SK-N-MC (cell line): Measurements from ENCODE around the gene RBBP4.
"Not testable (repeated sequence)": the region's sequence is repeated elsewhere in the genome, so short reads cannot be mapped to it uniquely, and the experiment has no call there.

ENCODE experiments used
- DNase-seq: peaks from one replicate; pipeline ENCODE4 v3.0.0-alpha.2; 2011; ENCODE audit warnings: low read depth, low spot score
- H3K27ac ChIP-seq: fragments of 200-600 bp; sonication (generic); 2 replicates; pipeline ENCODE4 v1.5.1; 2016; ENCODE audit warnings: mixed run types
- H3K36me3 ChIP-seq: fragments of 200-600 bp; sonication (generic); 2 replicates; pipeline ENCODE4 v1.6.1; 2017; ENCODE audit warnings: antibody characterized with exemption, low read length, mixed read lengths; ENCODE audit not compliant: insufficient read depth
- H3K4me3 ChIP-seq: fragments of 200-600 bp; sonication (generic); 2 replicates; pipeline ENCODE4 v1.5.1; 2016
- H3K9ac ChIP-seq: fragments of 200-600 bp; sonication (generic); 2 replicates; pipeline ENCODE4 v1.8.0; 2017; ENCODE audit warnings: mixed run types, mixed read lengths; ENCODE audit not compliant: insufficient read length
- H3K9me3 ChIP-seq: fragments of 200-600 bp; sonication (generic); 2 replicates; pipeline ENCODE4 v1.6.1; 2017; ENCODE audit warnings: low read depth, mild to moderate bottlenecking, antibody characterized with exemption, low read length, moderate library complexity, mixed read lengths
- EZH2 ChIP-seq: fragments of 200-600 bp; sonication (generic); IDR thresholded peaks from one replicate; pipeline ENCODE4 v1.6.1; 2017; ENCODE audit warnings: antibody characterized with exemption
- FOXP2 ChIP-seq: optimal IDR thresholded peaks from 2 replicates; pipeline ENCODE3; 2011; ENCODE audit warnings: mild to moderate bottlenecking, moderate library complexity; ENCODE audit not compliant: insufficient read depth; ENCODE audit errors: extremely low read length, control extremely low read depth
- POLR2AphosphoS5 ChIP-seq: IDR thresholded peaks from 2 replicates; pipeline ENCODE4 v1.6.1; 2012; ENCODE audit warnings: mild to moderate bottlenecking, low read depth, low read length, borderline replicate concordance

RBBP4 gene

GRCh38 chr1:32705516-32705915 lies 54.5 kb downstream of the RBBP4 start:
- DNase-seq, result no peak
- Histone ChIP-seq H3K9me3 (no peaks in the 10 kb centered on the region), H3K27ac (no peak overlapping the region), H3K36me3 (no peaks in the 10 kb centered on the region), H3K4me3 (no peak overlapping the region), H3K9ac (no peak overlapping the region)
- no peak for TF ChIP-seq EZH2
- TF ChIP-seq FOXP2, result no peak
- TF ChIP-seq POLR2AphosphoS5, result no peak

- Histone ChIP-seq H3K9ac (no peak overlapping the region), H3K9me3 (no peaks in the 10 kb centered on the region), H3K27ac (no peak overlapping the region), H3K36me3 (no peaks in the 10 kb centered on the region), H3K4me3 (no peak overlapping the region)
- TF ChIP-seq FOXP2 (no peak), EZH2 (no peak), POLR2AphosphoS5 (no peak)
- DNase-seq, result no peak
Measured at GRCh38 chr1:32706491-32706890, 55.5 kb downstream of the RBBP4 start.

DNA sequence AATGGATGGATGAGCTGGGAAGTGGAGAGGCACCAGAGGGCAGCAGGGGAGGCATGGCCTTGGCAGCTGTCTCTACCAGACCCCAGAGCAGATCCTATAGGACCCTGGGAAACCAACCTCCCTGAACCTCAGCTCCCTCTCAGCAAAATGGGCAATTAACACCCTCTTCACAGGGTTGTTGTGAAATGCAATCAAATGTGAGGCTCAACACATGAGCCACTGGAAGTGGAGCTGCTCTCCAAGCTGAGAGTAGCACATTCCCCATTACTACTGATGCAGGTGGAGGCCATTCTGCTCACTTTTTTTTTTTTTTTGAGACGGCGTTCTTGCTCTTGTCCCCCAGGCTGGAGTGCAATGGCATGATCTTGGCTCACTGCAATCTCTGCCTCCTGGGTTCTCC lies 58.1 kb downstream of the RBBP4 start:
- H3K9me3 ChIP-seq, result no peaks in the 10 kb centered on the region
- H3K36me3 ChIP-seq, result no peaks in the 10 kb centered on the region
- no peak for DNase-seq
- no peak overlapping the region for H3K4me3 ChIP-seq
- no peak overlapping the region for H3K27ac ChIP-seq
- no peak overlapping the region for H3K9ac ChIP-seq
- TF ChIP-seq FOXP2 (no peak), EZH2 (no peak), POLR2AphosphoS5 (no peak)

DNA sequence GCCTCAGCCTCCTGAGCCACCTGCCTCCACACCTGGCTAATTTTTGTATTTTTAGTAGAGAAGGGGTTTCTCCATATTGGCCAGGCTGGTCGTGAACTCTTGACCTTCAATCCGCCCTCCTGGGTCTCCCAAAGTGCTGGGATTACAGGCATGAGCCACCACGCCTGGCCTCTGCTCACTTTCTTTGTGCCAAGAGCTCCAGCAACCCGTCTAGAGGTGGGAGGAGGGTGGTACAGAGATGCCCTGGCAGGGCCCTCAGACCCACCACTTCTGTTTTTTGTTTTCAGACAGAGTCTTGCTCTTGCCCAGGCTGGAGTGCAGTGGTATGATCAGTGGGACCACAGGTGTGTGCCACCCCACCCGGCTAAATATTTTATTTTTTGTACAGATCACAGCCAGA lies 58.5 kb downstream of the RBBP4 start:
- no peak overlapping the region for H3K27ac ChIP-seq
- TF ChIP-seq POLR2AphosphoS5, result no peak
- no peak for TF ChIP-seq EZH2
- TF ChIP-seq FOXP2, result no peak
- no peaks in the 10 kb centered on the region for H3K36me3 ChIP-seq
- H3K9ac ChIP-seq, result no peak overlapping the region
- H3K9me3 ChIP-seq, result no peaks in the 10 kb centered on the region
- DNase-seq, result no peak
- no peak overlapping the region for H3K4me3 ChIP-seq

DNA sequence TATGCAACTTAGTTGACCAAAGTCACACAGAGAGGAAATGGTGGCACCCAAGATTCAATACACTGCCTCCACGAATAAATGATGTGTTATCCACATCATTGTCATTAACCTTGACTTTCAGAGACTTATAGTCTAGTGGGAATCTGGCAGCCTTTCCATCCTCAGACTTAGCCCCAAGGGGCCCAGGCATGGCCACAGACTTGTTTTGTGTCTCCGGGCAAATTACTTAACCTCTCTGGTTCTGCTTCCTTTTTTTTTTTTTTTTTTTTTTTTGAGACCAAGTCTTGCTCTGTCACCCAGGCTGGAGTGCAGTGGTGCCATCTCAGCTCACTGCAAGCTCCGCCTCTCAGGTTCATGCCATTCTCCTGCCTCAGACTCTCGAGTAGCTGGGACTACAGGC lies 60.2 kb downstream of the RBBP4 start:
- not testable (repeated sequence) for H3K27ac ChIP-seq, H3K36me3 ChIP-seq, H3K4me3 ChIP-seq, H3K9me3 ChIP-seq, H3K9ac ChIP-seq, DNase-seq

GRCh38 chr1:32713081-32713480 lies 62.1 kb downstream of the RBBP4 start:
- no peak for DNase-seq
- Histone ChIP-seq H3K9ac (no peak overlapping the region), H3K27ac (no peak overlapping the region), H3K4me3 (no peak overlapping the region), H3K9me3 (no peaks in the 10 kb centered on the region), H3K36me3 (no peaks in the 10 kb centered on the region)
- no peak for TF ChIP-seq POLR2AphosphoS5
- TF ChIP-seq FOXP2, result no peak
- TF ChIP-seq EZH2, result no peak

DNA sequence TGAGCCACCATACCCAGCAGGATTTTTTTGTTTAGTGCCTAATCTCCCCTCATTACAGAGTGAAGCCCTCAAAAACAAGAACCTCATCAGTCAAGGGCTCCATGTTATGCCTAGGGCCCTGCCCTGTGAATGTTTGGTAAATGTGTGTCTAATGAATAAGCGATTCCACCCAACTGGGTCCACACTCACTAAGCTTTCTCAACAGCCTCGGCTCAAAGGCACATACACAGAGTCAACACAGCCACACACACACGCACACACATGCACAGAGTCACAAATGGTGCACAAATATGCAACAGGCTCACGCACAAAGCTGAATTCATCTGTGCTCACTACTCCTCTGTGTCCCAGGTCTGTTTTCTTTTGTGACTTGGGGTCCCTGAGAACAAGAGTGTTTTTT lies 63.3 kb downstream of the RBBP4 start:
- Histone ChIP-seq H3K9ac (no peak overlapping the region), H3K4me3 (no peak overlapping the region), H3K27ac (no peak overlapping the region), H3K36me3 (no peaks in the 10 kb centered on the region), H3K9me3 (no peaks in the 10 kb centered on the region)
- DNase-seq, result no peak
- TF ChIP-seq EZH2 (no peak), FOXP2 (no peak), POLR2AphosphoS5 (no peak)

DNA sequence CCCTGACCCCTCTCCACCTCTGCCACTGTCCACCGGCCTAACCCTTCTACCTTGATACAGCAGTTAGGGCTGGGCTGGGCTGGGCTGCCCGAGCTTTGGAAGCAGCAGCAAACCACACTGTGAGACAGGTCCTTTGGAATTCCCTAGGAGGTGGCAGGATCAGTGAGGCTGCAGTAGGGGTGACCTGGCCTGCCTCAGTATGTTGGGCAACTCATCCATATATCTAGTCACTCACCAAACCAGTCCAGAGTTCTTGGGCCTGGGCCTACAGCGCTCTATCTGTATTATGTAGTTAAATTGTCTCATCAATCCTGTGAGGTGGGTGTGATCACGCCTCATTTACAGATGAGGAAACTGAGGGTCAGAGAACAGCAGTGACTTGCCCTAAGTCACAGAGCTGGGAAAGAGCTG lies 64.9 kb downstream of the RBBP4 start:
- Histone ChIP-seq H3K36me3 (no peaks in the 10 kb centered on the region), H3K9ac (no peak overlapping the region), H3K27ac (no peak overlapping the region)

DNA sequence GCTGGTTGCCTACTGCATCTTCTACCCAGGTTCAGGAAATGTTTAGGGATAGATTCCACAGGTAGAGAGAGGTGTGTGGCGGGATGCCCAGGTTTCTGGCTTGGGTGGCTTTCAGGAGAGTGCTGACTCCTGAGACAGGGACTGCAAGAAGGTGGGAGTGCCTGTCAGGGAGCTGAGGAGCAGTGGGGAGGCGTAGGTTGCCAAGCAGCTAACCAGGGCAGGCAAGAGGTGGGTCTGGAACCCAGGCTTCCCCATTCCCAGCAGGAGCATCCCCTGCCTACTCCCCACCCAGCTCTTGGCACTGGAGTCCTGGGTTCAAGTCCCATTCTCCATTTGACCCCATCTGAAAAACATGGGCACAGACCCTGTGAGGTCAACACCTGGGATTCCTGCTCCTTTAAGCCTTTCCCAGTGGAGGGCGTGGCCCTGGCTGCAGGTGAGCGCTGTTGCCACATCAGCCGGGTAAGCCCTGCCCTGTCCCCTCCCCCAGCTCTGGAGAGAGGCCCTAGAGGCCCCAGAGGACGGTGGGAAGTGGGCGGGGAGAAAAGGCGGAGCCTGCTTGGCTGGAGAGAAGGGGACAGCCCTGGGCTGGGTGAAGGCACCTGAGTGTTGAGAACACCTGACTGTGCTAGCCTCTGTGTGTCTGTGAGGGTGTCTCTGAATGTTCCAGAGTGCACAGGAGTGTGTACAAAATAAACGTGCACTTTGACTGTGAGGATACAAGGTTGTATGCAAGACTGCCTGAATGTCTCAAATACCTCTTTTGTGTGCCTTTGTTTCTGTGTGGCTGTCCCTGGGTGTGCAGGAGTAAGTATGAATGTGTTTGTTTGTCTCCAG lies 65.5 kb downstream of the RBBP4 start:
- TF ChIP-seq POLR2AphosphoS5 (no peak), EZH2 (no peak), FOXP2 (no peak)
- H3K9ac ChIP-seq, result peak overlapping the region; percentile 20
- DNase-seq, result no peak
- no peak overlapping the region for H3K27ac ChIP-seq
- H3K9me3 ChIP-seq, result no peaks in the 10 kb centered on the region
- H3K4me3 ChIP-seq, result peak overlapping the region; percentile 40; the same call in 1 of the 2 replicates
- H3K36me3 ChIP-seq, result no peaks in the 10 kb centered on the region

More for the DNA sequence above, 64.9 kb downstream of the RBBP4 start:
- Histone ChIP-seq H3K9me3 (no peaks in the 10 kb centered on the region), H3K4me3 (no peak overlapping the region)
- no peak for TF ChIP-seq FOXP2
- no peak for TF ChIP-seq POLR2AphosphoS5
- no peak for TF ChIP-seq EZH2
- DNase-seq, result no peak
